GM19455 (cell line): Measurements from ENCODE around the gene RNF38.
"Not testable (repeated sequence)": the region's sequence is repeated elsewhere in the genome, so short reads cannot be mapped to it uniquely, and the experiment has no call there.

Experiments
- ATAC-seq: cut with Tn5 transposase; IDR thresholded peaks from one replicate; pipeline ENCODE4 v1.9.1; 2021; ENCODE audit not compliant: unreplicated experiment

RNF38 gene

DNA sequence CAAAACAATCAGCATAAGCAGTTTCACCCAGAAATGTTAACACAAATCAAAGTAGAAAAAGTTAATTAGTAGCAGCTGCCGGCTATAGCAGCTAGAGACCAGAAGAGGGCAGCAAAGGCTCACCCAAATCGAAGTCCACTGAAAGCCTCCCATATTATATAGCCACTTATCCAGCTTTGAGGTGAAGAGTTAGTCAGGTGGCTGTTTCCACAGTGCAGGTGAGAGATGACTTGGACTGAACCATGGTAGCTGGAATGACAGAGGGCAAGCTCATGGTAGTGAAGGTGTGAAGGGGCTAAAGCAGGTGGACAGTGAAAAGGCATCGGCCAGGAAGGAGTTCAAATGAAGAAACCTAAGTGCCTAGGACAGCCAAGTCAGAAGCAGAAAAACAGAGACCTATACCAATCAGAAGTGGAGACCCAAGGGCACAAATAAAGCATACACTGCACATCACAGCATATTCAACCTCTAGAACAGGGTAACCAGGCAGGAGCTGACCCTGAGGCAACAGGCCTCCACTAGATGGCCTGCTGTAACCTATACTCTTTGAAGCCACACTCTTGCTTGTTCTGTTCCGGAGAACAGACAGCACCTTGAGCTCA, 7.2 kb upstream of the RNF38 start:
- ATAC-seq, result no peak

DNA sequence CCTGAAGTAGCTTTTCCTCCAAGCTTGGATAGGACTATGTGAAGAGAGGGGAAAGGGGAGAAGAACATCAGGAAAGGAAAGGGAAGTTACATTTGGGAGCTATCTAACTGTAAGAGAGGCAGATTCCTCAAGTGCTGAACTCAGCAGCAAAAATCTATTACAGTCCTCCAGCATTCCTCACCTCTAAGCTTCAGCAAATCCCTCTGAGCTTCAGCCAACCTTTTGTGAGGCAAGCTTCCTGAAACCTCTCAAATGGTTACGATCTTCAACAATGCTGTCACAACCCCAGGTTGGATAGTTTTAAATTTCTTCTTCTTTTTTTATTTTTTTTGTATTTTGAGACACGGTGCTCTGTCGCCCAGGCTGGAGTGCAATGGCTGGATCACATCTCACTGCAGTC, 2.5 kb upstream of the RNF38 start:
- ATAC-seq, result no peak

DNA sequence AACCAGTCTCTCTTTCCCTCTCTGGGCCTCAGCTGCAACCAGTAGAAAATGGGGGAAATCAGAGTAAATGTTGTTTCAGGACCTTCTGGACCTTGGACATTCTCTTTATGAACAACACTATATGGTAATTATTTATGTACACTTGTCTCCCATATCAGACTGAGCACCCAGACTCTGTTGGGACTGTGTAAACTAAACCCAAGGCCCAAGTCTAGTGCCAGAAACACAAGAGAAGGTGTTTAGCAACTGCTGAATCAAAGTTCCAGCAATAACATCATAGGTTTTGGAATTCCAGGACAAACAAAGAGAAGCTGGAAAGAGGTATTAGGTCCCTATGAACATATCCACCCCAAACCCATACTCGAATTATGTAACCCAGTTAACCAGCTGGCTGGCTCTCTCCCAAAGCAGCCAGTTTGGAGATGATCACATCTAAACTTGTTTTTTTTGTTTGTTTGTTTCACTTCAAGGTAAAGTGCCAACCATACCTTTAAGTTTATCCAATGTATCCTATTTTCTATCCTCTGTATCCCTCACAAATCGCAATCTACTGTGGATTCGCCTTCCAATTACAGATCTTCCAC, 1.9 kb upstream of the RNF38 start:
- ATAC-seq, result no peak

DNA sequence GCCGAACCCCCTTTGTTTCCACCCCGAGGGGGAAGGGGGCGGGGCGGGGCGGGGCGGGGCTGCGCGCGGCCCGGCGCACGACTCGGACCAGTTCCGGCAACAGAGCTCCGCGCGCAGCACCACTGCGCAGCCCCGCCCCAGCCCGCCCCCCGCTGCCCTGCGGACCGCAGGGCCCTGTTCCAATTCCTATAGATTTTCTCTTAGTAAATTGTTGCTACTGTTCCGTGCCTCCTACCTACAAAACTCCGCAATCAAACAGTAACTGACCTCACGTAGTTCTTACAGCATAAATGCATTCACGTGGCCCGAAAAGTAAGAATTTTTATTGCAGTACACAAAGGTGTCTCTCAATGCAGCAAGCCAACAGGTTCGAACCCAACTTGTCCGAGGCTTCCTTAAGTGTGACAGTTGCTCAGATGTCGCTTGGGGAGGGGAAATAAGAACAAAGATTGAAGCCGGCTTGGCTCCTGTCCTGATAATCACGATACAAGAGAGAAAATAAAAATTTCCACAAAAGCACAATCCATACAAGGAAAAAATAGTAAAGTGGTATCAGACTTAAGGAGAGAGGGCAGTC, 1.2 kb upstream of the RNF38 start:
- ATAC-seq, result peak; percentile 72

DNA sequence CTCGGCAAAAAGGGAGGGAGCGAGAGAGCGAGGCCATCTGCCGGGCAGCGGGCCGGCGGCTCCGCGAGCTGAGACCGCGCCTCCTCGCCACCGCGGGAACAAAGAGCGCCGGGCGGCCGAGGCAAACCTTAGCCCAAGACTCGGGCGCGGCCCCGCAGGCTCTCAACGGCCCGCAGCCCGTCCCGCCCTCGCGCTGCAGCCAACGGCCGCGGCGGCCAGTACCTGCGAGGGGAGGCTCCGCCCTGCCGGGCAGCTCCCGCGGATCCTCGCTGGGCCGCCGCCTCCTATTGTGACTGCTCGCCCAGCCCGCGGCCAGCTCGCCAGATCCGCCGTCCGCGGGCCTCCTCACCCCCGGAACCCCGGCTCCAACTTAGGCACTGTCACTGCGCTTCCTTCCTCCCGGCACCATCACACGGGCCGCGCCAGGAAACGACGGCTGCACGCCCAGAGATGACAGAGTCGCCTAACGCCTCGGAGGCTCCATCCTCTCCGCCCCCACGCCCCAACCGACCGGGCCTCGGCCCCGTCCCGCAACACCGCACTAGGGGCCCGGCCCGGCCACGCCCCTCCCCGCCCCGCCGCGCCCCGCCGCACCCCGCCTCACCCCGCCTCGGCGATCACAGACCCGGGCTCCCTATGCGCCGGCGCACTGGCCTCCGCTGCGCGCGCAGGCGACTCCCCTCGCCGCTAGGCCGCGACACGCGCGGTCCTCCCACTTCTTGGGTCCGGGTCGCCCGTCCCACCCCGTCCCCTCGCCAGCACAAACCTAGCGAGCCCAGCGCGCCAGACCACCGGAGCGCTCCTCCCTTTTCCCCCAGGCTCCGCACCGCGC, 479 bp upstream of the RNF38 start:
- peak; percentile 66 for ATAC-seq

DNA sequence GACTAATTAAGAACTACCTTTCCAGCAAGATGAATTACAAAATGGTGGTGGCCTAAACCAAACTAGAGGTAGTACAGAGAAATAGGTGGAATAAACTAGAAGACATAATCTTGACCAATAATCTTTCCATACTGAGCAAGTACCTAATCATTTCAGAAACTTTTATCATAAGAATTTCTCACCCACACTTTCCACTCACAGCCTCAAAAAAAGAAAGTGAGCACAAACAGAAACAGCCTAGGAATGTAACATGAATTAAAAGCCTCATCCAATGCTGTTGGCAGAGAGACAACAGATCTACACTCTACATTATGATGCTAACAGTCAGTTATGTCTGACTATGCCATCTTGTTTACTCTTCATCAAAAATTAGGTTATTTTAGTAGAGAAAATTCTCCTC, 1.3 kb downstream of the RNF38 start:
- no peak for ATAC-seq

DNA sequence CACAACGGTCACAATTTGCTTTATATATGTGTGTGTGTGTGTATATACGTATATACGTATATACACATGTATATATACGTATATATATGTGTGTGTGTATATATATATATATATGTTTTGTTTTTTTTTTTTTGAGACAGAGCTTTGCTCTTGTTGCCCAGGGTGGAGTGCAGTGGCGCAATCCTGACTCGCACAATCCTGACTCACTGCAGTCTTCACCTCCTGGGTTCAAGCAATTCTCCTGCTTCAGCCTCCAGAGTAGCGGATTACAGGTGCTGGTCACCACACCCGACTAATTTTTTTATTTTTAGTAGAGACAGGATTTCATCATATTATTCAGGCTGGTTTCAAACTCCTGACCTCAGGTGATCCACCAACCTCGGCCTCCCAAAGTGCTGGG, 3.1 kb downstream of the RNF38 start:
- ATAC-seq, result no peak

DNA sequence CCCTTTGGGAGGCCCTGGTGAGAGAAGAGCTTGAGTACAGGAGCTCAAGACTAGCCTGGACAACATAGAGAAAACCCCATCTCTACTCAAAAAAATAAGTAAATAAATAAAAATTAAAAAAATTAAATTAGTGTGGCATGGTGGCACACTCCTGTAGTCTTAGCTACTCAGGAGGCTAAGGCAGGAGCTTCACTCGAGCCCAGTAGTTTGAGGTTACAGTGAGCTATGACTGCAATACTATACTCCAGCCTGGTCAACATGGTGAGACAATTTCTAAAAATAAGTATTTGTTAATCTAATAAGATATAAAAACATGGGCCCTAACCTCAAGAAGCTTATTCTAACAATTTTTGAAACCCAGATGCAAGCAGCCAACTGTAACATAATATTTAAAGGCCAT, 7.6 kb downstream of the RNF38 start:
- ATAC-seq, result no peak

DNA sequence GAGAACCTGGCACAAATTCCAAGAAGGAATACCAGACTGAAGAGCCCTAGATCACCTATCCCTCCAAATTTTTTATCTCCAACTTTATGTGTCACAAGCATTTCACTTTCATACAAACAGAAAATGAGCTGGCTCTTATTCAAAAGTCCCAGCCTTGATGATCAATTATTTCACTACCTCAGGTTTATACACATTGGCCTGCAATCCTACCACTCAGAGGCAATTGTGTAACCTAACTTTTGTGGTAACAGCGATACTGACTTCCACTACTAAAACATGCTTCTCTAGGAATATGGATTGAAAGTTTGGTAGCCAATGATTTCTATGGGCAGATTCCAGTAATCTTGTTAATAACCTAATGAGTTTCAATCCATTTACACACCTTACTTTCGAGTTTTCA, 10.5 kb downstream of the RNF38 start:
- ATAC-seq, result no peak

DNA sequence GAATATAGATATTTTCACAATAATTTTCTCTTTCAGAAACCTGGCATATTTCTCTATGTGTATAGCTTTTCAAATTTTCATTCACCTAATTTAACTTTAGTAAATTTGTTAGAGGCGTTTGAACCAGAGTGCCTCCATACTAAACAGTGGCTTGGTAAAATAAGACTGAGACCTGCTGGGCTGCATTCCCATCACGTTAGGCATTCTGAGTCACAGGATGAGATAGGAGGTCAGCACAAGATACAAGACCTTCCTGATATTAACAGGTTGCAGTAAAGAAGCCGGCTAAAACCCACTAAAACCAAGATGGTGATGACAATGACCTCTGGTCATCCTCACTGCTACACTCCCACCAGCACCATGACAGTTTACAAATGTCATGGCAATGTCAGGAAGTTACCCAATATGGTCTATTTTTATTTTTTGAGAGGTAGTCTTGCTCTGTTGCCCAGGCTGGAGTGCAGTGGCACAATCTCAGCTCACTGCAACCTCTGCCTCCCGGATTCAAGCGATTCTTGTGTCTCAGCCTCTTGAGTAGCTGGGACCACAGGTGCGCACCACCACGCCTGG, 13.6 kb downstream of the RNF38 start:
- not testable (repeated sequence) for ATAC-seq

DNA sequence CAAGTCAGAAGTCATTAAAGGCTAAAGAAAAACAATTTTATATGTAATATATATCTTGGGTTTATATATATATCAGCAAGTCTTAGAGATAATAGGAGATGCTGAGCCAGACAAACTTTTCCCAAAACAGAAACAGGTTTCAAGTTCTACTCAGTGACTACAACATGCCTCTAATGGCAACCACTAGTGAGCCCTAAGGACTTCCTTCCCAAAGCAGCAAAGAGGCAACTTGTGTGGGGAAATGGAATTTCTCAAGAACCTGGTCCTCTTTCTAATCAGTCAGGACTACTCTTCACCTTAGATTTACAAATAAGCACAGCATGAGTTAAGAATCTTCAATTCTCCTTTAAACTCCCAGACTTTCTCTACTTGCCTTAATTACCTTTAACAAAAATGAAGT, 17.6 kb downstream of the RNF38 start:
- no peak for ATAC-seq

DNA sequence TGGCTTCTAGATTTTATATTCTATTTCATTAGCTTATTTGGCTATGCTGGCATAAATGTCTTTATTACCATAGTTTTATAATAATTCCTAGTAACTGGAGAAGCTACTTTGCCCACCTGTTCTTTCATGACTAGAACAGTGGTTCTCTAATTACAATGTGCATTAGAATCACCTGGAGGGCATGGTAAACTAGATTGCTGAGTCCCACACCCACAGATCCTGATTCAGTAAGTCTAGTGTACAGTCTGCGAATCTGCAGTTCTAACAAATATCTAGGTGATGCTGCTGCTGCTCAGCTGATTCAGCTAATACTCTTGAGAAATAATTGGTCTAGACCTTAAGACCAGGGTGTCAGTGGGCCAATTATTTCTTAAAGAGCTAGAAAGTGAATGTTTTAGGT, 35.5 kb downstream of the RNF38 start:
- ATAC-seq, result no peak

DNA sequence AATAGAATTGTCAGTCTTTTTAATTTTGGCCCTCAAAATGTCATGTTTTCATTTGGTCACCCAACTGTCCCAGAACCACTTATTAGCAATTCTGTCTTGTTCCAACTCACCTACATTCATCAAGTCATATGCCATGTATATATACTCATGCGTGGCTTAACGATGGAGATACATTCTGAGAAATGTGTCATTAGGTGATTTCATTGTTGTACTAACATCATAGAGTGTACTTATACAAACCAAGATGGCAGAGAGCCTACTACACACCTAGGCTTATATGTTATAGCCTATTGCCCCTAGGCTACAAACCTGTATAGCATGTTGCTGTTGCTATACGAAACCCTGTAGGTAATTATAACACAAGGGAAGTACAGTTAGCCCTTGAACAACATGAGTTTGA, 36.6 kb downstream of the RNF38 start:
- no peak for ATAC-seq

DNA sequence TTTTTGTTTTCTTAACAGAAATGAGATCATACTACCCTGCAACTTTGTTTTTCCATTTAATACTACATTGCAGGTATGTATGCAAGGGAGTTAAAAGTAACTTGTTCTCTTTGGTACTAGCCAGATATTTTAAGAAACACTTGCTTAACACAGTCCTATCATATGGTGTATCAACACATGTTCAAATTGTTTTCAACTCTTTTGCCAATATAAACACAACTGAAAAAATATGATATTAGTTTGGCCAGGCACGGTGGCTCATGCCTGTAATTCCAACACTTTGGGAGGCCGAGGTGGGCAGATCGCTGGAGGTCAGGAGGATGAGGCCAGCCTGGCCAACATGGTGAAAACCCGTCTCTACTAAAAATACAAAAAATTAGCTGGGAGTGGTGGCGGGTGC, 41.6 kb downstream of the RNF38 start:
- ATAC-seq, result no peak

DNA sequence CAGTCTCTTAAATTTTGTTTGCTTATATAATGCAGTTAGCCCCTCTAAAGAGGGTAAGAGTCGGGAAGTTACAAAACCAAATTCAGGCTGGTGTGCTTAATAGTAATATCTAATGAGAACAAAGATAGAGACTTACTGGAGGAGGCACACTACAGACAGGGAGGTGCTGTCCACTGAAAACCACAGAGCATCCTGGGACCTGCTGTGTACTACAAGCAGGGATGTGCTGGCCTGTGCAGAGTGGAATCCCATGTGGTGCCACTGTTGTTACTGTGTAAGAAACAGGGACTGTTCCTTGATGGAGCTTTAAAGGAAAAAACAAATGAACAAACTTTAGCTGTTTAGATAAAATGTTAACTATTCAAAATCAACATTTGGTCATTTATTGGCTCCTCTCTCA, 42.4 kb downstream of the RNF38 start:
- no peak for ATAC-seq

DNA sequence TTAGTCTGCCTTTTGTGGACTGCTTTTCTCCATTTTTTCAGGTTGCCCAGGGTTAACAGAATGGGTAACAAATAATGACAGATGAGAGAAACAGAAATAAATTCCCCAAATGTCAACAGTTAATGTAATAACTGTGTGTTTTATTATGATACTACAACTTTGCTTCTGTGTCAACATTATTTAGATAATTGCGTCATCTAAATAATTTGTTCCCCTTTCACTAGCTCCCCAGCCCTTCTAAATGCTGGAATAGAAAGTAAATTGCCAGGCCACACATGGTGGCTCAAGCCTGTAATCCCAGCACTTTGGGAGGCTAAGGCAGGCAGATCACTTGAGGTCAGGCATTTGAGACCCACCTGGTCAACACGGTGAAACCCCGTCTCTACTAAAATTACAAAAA, 53.5 kb downstream of the RNF38 start:
- ATAC-seq, result no peak

DNA sequence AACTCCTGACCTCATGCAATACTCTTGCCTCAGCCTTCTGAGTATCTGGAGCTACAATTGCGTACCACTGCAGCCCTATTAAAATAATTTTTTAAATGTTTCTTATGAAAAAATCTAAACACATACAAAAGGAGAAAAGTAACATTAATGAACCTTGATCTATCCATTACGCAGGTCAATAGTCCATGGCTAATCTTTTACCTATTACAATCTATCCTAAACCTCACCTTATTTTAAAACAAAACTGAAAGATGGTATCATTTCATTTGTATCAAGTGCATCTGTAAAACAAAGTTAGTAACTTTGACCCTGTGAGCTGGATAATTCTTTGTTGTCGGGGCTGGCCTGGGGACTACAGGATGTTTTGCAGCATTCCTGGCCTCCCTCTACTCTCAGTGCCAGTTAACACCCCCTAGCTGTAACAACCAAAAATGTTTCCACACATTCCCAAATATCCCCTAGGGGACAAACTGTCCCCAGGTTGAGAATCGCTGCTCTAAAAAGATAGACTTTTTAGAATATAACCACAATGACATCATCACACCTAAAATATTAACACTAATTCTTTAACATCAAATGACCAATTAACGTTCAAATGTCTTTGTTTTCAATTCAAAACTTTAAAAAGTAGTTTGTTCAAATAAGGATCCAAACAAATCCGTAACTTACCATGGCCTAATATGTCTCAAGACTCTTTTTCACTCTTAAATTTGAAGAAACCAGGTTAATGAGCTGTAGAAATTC, 54.8 kb downstream of the RNF38 start:
- no peak for ATAC-seq

DNA sequence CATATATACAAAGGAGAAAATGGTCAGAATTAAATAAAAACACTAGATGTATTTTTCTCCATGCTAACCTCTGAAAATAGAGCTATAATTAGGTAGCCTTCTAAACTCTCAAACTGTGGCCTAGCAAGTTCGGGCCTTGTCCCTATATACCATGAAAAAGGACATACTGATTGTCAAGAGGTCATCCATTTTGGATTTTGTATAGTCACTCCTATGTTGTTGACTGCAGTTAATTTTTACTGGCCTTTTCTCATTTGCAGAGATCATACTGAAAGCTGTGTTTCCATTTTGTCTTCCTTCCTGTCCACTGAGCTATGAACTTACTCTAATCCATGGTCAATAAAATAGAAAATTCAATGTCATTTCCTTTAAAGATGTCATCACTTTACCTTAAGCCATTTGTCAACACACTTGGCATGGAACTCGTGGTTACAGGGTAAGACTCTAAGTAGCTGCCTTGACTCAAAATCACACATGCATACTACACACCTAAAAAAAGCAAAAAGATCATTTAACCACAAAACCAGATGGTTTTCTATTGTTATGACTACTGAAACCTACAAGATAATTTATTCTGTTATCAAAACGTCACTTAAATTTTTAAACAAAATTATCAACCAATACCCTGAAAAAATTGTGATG, 58.0 kb downstream of the RNF38 start:
- no peak for ATAC-seq

DNA sequence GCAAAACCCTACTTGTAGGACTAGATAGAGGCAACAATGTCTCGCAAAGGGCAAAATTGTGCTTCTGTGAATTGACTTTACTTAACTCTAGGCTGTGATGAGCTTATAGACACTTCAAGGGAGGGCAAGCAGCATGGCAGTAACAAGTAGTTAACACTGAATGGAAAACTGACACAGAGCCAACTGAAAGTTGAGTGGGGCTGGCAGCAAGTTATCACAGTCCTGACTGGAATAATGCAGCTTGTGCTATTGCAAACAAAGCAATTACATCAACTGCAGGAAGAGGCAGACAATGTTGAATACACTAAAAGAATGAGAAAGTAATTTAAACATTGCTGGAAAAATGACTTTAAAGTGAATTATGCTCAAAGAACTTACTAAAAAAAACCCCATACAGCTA, 62.2 kb downstream of the RNF38 start:
- ATAC-seq, result no peak

DNA sequence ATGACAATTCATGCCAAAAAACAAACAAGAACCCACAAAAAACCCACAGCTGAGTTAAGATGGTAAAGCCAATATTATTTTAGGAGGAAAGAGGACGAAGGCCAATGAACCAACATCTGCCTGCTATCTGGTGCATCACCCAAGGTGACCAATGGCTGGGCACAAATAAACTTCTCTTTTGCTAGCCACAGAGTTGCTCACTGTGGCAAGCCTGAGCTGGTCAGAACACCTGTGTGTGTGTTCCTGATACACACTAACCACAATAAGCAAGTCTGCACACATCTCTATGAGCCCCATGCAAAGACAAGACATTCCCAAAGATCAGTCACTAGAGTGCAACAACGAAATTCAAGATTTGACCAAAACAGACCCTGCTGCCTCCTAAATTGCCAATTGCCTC, 63.1 kb downstream of the RNF38 start:
- ATAC-seq, result no peak
